DND-41 (cell line): Measurements from ENCODE around the gene VWA8.

Source experiments
- CTCF ChIP-seq: IDR thresholded peaks from 2 replicates; pipeline ENCODE4 v1.5.1; 2012; ENCODE audit warnings: borderline replicate concordance, low read length, moderate library complexity, mild to moderate bottlenecking; ENCODE audit not compliant: poor library complexity, severe bottlenecking; ENCODE audit errors: extremely low read depth
- EZH2 ChIP-seq: IDR thresholded peaks from 3 replicates; pipeline ENCODE4 v1.6.1; 2012; ENCODE audit warnings: borderline replicate concordance, low read depth, mild to moderate bottlenecking, moderate library complexity, low read length, inconsistent platforms; ENCODE audit not compliant: severe bottlenecking

GRCh38 chr13:41601718-41602445, 359.0 kb downstream of the VWA8 start:
- TF ChIP-seq CTCF (no peak), EZH2 (no peak)
